IPS-11a (cell line): ENCODE results near the gene CXCR5.
"Not testable (repeated sequence)": the region's sequence is repeated elsewhere in the genome, so short reads cannot be mapped to it uniquely, and the experiment has no call there.

ENCODE experiments used
- H3K4me3 ChIP-seq: one replicate; pipeline ENCODE4 v1.5.1; 2013; ENCODE audit warnings: low read depth, low read length, control low read depth

The CXCR5 gene, protein sequence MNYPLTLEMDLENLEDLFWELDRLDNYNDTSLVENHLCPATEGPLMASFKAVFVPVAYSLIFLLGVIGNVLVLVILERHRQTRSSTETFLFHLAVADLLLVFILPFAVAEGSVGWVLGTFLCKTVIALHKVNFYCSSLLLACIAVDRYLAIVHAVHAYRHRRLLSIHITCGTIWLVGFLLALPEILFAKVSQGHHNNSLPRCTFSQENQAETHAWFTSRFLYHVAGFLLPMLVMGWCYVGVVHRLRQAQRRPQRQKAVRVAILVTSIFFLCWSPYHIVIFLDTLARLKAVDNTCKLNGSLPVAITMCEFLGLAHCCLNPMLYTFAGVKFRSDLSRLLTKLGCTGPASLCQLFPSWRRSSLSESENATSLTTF

DNA sequence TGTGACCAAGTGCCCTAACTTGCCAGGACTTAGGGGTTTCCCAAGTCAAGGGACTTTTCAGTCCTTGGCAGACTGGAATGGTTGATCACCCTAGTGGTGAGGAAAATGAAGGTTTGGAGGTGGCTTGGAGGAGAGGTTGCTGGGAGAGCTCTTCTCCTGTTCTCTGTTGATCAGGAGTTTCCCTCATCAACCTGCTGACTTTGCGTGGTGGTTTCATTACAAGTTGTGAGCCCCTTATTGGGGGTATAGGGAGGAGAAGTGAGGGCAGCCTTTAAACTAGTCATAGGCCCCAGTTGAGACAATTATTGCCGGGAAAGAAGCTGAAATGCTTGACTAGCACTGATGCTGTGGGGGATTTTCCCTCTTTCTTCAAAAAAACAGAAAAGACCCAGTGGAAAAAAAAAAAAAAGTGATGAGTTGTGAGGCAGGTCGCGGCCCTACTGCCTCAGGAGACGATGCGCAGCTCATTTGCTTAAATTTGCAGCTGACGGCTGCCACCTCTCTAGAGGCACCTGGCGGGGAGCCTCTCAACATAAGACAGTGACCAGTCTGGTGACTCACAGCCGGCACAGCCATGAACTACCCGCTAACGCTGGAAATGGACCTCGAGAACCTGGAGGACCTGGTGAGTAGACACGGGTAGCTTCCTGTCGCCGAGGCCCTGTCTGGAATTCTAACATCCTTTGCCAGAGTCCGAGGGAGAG is at the start of gene CXCR5:
Gene CXCR5 (plus strand): TSS at position 525 of the 704 bp plus-strand sequence. CDS start 50 bp downstream, at position 575.
- H3K4me3 ChIP-seq, result no peak within 1 kb of the TSS

DNA sequence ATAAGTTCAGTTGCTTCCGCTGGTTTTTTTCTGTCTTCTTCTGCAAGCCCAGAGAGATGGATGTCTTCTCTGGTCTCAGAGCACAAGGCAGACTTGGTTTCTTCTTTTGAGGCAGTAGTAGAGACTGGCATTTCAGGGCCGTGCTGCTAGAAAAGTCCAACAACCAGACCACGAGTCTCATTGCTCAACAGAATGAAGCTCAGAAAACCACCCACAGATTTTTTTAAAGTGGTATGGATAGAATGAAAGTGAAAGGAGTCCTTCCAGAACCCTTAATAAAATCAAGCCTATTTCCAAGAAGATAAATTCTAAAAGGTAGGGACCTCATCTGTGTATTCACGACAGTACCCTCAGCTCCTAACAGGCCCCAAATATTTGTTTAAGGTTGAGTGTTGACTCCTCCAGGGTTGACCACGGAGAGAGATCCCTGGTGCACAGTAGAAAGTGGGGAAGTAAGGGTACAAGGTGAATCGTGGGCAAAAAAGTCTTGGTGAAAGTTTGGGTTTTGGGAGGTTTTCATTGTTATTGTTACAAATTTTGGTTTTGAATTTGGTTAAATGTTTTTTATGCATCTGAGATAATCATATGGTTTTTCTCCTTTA is 49.2 kb upstream of the CXCR5 start:
- H3K4me3 ChIP-seq, result no peak overlapping the region

DNA sequence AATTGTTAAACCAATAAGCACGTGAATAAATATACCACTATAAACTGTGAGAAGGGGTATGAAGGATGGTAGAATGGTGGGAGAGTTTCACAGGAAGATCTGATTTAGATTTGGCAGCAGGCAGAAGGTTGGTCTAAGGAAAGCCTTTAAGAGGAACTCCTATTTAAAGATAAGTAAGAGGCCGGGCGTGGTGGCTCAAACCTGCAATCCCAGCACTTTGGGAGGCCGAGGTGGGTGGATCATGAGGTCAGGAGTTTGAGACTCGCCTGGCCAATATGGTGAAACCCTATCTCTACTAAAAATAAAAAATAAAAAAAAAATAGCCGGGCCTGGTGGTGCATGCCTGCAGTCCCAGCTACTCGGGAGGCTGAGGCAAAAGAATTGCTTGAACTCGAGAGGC is 45.8 kb upstream of the CXCR5 start:
- no peak overlapping the region for H3K4me3 ChIP-seq

DNA sequence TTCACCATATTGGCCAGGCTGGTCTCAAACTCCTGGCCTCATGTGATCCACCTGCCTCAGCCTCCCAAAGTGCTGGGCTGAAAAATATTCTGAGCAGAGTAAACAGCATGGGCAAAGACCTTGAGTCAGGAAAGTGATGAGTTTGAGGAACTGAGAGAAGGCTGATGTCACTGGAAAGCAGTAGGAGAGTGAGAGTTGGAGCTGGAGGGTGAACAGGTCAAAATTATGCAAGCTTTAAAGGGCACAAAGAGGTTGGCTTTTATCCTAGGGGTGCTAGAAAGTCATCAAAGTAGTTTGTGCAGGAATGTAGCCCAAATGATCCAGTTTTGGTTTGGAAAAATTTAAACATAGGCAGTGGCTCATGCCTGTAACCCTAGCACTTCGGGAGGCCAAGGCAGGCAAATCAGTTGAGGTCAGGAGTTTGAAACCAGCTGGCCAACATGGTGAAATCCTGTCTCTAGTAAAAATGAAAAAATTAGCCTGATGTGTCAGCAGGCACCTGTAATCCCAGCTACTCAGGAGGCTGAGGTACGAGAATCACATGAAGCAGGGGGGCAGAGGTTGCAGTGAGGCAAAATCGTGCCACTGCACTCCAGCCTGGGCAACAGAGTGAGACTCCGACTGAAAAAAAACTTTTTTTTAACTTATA is 44.7 kb upstream of the CXCR5 start:
- H3K4me3 ChIP-seq, result no peak overlapping the region

DNA sequence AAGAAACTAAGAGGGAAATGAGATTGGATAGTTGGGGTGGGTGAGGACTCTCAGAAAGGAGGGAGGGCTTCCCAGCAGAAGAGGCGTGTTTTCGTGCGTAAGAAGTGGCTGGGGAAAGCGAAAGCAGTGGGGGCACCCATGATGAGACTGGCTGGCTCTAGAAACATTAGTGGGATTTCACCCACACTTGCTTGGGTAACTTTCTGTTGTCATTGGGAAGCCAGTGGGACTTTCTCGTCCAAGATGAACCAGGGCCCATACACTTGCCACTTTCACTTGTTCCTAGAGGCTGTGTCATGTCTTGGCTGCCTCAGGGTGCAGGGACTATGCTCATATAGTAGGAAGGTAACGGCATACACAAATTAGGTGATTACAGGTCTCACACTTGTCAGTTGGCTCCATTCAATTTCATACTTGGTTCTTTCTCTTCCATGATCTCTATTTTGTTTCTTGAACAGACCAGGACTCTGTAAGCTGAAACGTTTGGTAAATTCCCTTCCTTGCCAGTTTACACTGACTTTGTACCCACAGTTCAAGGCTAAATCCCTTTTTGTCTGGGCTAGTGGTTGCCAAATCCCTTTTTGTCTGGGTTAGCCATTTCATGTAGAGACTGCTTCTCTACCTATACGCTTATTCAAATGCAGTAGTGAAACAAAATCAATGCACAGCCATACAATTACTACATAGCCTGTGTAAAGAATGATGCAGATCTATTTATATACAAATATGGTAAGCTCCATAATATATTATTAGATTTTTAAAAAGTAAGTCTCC is 42.0 kb upstream of the CXCR5 start:
- no peak overlapping the region for H3K4me3 ChIP-seq

DNA sequence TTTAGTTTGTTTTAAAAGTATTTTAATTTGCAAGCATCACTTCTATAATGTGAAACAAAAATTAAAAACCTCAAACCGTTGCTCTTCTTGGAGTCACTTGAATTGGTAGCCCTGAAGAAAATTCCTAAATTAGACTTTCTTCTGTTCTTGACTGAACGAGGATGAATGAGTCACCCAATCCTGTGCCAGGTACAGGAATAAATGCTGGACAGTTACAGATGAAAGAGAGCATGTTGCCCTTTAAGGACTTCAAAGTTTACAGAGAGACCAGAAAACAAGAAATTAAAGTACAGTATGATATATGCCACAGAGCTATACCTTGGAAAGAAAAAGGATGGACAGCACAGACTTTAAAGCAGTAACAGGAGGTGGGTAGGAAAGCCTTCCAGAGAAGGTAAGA is 41.3 kb upstream of the CXCR5 start:
- no peak overlapping the region for H3K4me3 ChIP-seq

DNA sequence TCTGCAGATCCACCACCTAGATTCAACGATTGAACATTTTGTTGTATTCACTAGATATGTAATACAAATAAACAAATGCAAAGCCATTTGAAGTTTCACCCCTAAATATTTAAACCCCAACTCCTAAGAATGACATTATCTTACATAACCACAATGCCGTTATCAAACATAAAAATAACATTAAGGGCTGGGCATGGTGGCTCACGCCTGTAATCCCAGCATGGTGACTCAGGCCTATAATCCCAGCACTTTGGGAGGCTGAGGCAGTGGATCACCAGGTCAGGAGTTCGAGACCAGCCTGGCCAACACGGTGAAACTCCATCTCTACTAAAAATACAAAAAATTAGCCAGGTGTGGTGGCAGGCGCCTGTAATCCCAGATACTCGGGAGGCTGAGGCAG is 40.8 kb upstream of the CXCR5 start:
- not testable (repeated sequence) for H3K4me3 ChIP-seq

DNA sequence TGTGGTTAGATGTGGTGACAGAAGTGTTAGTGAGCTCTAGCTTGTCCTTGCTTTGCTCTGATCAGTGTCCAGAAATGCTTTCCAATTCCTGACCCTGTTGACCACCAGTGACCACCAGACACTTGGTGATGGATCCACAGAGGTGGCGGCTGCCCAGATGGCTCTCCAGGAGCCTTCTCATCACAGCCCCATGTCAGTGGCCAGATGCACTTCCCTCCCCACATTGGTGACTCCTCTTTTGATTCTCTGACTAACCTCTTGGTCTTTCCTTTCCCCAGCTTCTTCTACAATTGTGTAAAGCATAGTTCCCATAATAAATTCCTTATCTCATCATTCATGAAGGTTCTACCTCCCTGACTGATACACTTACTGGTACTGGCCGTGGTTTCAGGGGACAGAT is 40.1 kb upstream of the CXCR5 start:
- no peak overlapping the region for H3K4me3 ChIP-seq

DNA sequence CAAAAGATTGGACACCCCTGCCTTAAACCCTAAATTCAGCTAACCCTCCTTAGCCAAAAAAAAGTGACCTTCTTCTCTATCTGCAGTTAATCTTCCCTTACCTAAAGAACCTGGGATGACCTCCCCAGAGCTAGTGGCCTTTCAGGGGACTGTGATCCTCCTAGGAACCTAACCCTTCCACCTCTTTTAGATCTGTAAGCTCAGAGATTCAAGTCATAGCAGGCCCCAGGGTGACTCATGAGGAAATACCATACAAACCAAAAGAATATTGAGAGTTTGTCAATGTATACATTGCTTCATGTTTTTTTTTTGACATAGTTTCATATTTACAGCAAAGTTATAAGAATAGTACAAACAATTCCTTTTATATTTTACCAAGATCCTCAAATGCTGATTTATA is 38.3 kb upstream of the CXCR5 start:
- H3K4me3 ChIP-seq, result no peak overlapping the region

DNA sequence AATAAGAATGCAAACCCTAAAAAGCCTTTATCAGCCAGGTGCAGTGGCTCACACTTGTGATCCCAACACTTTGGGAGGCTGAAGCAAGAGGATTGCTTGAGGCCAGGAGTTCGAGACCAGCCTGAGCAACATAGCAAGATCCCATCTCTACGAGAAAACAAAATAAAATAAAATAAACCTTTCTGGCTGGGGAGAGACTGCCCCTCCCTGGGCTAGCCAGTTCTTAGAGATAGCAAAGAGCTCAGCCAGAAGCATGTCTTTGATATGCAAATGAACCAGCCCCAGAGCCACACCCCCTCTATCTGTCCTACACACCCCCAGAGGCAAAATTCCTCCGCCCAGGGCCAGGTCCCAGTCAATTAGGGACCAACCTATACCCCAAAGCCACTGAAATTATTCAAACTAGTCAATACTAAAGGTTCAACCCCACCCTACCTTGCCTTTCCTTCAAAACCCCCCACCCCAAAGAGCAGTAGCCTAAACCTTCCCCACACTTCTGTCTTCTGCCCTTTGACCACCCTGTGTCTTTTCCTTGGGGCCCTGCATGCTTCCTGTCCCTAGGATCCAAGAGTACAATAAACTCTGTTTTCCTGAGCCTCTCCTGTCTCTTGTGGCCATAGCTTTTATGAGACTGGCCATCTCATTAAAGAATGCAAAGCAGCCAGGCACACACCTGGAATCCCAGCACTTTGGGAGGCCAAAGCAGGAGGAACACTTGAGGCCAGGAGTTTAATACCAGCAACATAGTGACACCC is 37.3 kb upstream of the CXCR5 start:
- H3K4me3 ChIP-seq, result no peak overlapping the region

DNA sequence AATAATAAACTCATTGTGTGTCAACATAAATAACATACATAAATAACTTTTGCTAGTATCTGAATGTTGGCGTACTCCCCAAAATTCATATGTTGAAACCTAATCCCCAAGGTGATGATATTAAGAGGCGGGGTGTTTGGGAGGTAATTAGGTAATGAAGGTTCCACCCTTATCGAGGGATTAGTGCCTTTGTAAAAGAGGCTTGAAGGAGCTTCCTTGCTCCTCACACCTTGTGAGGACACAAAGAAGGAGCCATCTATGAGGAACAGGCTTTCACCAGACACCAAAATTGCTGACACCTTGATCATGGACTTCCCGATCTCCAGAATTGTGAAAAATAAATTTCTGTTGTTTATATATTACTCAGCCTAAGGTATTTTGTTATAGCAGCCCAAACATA is 33.9 kb upstream of the CXCR5 start:
- H3K4me3 ChIP-seq, result no peak overlapping the region

DNA sequence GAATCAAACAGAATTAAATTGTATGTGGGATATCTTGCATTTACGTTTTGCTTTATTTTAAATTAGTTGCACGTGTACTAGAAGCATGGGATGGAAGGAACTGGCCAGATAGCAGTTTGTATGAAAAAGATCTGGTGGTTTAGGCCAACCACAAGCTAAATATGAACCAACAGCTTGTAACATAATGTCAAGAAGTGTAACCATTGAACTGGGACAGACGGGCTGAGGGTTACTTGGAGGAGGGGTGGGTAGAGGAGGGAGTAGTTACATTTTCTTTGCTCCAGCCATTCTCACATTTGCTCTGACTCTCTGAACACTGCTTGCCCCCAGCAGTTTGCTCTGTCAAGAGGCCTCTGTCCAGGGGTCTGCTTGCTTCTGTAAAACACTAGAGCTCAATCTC is 31.7 kb upstream of the CXCR5 start:
- no peak overlapping the region for H3K4me3 ChIP-seq

DNA sequence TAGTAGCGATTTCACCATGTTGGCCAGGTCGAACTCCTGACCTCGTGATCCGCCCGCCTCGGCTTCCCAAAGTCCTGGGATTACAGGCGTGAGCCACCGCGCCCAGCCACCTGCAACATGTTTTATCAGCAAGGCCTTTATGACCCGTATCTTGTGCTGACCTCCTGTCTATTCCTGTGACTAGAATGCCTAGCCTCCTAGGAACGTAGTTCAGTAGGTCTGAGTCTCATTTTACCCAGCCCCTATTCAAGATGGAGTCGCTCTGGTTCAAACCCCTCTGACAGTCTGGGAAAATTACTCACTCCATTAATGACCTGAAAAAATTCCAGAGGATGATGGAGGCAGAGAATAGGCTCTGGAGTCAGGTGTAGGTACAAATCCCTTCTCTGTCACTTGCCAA is 30.0 kb upstream of the CXCR5 start:
- no peak overlapping the region for H3K4me3 ChIP-seq

DNA sequence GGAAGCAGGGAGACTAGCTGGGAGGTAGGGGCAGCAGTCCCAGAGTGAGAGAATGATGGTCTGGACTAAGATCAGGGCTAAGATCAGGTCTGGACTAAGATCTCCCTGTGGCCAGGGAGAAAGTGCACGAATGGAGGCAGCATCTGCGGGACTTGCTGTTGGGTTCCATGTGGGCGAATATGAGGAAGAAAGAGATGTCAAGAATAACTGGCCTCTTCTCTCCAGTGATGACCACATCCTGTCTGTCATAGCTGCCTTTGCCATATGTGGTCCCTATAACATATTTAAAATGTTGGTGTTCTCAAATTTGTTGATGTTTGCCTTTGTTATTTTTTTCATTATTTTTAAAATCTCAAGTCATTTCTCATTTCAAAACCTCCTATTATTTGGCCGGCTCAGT is 27.4 kb upstream of the CXCR5 start:
- H3K4me3 ChIP-seq, result no peak overlapping the region

DNA sequence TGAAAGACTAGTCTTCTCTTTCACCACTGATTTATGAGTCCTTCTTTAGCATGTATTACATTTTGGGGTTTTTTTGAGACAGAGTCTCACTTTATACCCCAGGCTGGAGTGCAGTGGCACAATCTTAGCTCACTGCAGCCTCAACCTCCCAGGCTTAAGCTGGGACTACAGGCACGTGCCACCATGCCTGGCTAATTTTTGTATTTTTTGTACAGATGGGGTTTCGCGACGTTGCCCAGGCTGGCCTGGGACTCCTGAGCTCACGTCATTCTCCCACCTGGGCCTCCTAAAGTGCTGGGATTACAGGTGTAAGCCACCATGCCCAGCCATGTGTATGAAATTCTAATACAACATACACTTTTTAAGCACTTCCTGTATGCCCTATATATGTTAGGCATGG is 26.3 kb upstream of the CXCR5 start:
- no peak overlapping the region for H3K4me3 ChIP-seq

DNA sequence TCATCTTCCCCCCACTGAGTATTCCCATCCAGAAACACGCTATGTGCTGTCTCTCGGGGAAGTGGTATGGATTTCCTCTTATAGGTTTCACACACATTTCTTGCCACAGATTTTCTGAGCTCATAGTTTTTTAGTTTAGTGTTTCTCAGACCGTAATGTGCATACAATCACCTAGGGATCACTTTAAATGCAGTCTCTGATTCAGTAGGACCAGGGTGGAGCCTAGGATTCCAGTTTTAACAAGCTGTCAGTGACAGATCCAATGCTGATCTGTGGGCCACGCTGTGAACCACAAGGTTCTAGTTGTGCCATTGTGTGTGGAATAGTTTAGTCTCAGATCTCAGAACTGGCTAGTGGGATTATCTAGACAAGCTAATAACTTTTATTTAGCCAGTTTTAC is 23.7 kb upstream of the CXCR5 start:
- H3K4me3 ChIP-seq, result no peak overlapping the region

DNA sequence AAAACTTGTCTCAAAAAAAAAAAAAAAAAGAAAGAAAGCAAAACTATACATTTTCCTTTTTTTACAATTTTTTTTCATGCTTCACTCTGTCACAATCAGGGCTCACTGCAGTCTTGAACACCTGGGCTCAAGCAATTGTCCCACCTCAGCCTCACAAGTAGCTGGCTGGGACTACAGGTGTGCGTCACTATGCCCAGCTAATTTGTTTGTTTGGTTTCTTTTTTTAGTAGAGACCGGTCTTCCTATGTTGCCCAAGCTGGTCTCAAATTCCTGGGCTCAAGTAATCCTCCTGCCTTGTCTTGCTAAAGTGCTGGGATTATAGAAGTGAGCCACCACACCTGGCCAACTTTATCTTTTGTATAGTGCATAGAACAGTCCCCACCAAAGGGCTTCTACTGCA is 15.0 kb upstream of the CXCR5 start:
- H3K4me3 ChIP-seq, result no peak overlapping the region

DNA sequence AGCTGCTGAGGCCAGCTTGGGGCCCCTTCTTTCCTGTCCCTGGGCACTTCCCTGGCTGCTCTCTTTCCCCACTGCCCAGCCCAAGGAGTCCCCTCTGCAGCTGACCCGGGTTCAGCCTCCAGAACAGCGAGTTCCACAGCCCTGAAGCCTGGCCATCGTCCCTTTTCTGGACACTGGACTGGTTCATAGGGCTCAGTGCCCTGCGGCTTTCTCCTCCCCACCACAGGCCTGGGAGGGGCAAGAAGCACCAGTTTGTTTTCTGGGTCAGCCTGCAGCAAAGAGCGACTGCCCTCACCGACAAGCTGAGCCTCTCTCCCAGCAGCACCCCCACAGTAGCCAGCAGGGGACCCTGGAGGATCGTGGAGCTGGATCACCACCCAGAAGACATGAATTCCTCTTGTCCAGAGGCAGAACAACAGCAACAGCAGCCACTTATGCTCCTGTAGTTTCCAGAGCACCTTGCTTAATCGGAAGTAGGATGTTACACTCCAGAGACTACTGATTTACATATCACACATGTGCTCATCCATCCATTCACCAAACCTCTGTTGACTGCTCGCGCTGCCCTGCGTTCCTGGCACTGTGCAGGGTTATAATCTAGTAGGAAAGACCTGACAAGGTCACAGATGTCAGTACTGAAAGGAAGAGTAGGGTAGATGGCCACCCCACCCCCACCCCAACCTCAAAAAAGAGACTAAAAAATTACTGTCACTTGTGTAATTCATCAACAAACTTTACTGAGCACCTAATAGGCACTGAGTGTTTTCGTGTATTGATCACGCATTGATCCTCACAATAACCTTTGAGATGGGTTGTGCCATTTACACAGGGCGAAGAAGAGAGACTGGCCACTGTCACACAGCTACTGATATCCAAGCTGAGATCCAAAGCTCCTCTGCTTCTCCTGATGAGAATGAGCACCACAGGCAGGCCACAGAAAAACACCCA is 13.0 kb upstream of the CXCR5 start:
- no peak overlapping the region for H3K4me3 ChIP-seq

DNA sequence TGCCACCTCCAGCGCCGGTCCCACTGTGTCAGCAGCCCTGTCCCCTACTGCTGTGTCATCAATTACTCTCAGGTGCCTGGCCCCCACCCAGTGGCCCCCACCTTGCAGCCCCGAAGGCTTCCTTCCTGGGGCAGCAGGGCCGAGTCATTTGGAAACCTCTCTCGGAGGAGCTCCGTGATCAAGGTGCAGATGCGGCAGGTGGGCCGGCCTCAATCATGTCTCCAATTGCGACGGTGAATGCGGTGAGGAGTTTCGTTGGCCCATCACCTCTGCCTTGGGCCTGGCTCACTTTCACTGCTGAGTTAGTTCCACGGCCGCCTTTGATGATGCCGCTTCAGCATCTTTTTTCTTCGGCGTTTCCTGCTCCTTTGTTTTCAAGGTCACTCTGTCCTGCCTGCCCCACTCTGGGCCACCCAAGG is 11.3 kb upstream of the CXCR5 start:
- no peak overlapping the region for H3K4me3 ChIP-seq
